B cell (primary cell): ENCODE data around the gene HSF4.

Experiments
- EZH2 ChIP-seq: IDR thresholded peaks from 2 replicates; pipeline ENCODE4 v1.6.1; 2012; ENCODE audit warnings: borderline replicate concordance, low read depth, mild to moderate bottlenecking, moderate library complexity, low read length; ENCODE audit not compliant: insufficient read depth, poor library complexity, severe bottlenecking
- TF ChIP-seq, protein P1 (sequence below): fragments of 200-600 bp; IDR thresholded peaks from one replicate; pipeline ENCODE4 v1.8.0; 2022; ENCODE audit warnings: antibody characterized with exemption, mild to moderate bottlenecking

DNA sequence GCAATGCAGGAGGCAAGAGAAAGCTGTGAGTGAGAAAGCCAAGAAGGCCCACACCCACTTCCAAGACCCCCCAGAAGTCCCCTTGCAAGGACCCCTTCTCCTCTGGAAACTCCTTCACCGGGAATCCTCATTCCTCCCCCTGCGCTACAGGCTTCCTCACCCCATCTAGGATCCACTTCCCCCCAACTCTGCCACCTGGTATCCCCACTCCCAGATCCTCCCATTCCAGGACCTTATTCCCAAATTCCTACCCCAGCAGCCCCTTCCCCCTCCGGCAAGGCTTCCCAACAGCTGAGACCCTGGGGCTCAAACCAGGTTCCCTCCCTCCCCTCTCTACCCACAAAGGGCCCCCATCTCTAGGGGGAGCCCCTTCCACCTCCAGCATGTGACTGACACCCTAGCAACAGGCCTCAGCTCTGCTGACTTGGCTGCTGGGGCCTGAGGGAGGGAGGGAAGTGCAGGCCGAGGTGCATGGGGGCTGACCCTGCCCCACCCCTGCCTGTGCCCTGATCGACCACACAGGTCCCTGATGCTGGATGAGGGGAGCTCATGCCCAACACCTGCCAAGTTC, 2.1 kb downstream of the HSF4 start:
- TF ChIP-seq EZH2, result no peak
- TF ChIP-seq, protein P1, sequence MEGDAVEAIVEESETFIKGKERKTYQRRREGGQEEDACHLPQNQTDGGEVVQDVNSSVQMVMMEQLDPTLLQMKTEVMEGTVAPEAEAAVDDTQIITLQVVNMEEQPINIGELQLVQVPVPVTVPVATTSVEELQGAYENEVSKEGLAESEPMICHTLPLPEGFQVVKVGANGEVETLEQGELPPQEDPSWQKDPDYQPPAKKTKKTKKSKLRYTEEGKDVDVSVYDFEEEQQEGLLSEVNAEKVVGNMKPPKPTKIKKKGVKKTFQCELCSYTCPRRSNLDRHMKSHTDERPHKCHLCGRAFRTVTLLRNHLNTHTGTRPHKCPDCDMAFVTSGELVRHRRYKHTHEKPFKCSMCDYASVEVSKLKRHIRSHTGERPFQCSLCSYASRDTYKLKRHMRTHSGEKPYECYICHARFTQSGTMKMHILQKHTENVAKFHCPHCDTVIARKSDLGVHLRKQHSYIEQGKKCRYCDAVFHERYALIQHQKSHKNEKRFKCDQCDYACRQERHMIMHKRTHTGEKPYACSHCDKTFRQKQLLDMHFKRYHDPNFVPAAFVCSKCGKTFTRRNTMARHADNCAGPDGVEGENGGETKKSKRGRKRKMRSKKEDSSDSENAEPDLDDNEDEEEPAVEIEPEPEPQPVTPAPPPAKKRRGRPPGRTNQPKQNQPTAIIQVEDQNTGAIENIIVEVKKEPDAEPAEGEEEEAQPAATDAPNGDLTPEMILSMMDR, result no peak
